Panc1 (cell line): ENCODE data around the gene CD34. TPM values are rescaled to one million over a fixed set of nuclear protein-coding genes. Genes with fewer than 3 reads are reported as not detected.

Experiments used
- ATAC-seq: fragments of 200-7000 bp; cut with Tn5 transposase; 2 replicates; pipeline ENCODE4 v1.9.1; 2020; ENCODE audit warnings: mild to moderate bottlenecking, moderate library complexity
- BruUV-seq: library from RNA; stranded (reverse); fragments of 400-500 nt; replicated peaks from 2 replicates; lab custom pipeline; 2021; lab: Mats Ljungman, UMichigan
- CTCF ChIA-PET: fragments of 300-600 bp; sonication (Branson Sonifier 250); formaldehyde crosslinking; loops from one replicate; lab custom pipeline; 2022; ENCODE audit warnings: antibody characterized with exemption; lab: Charles Lee
- POLR2A ChIA-PET: fragments of 300-600 bp; sonication (Branson Sonifier 250); formaldehyde crosslinking; loops from one replicate; lab custom pipeline; 2022; ENCODE audit warnings: antibody characterized with exemption; lab: Charles Lee
- DNase-seq: peaks from one replicate; pipeline ENCODE4 v3.0.0-alpha.2; 2010; ENCODE audit warnings: low read depth, low spot score
- H3K27ac ChIP-seq: 2 replicates; pipeline ENCODE4 v1.5.1; 2011; ENCODE audit warnings: mild to moderate bottlenecking, low read length, inconsistent platforms
- H3K27me3 ChIP-seq: fragments of 200-500 bp; sonication (Bioruptor generic); 2 replicates; pipeline ENCODE4 v1.6.0; 2014; ENCODE audit warnings: low read length, inconsistent platforms; ENCODE audit not compliant: control insufficient read depth, insufficient read depth
- H3K36me3 ChIP-seq: fragments of 200-500 bp; sonication (Bioruptor generic); 2 replicates; pipeline ENCODE4 v1.5.1; 2014; ENCODE audit warnings: inconsistent platforms, mild to moderate bottlenecking, low read length, moderate library complexity; ENCODE audit not compliant: control insufficient read depth, insufficient read depth
- H3K4me1 ChIP-seq: 2 replicates; pipeline ENCODE4 v1.5.1; 2011; ENCODE audit warnings: inconsistent platforms, mild to moderate bottlenecking, low read length, moderate library complexity; ENCODE audit not compliant: control insufficient read depth, insufficient read depth
- H3K4me3 ChIP-seq, 2 experiments: 2 replicates each; pipeline ENCODE4 v1.5.1; 2011 to 2012; ENCODE audit warnings: low read depth in 2 of 2, low read length in 2 of 2, mild to moderate bottlenecking in 2 of 2, inconsistent platforms in 1 of 2, moderate library complexity in 1 of 2
- H3K9me3 ChIP-seq: fragments of 200-500 bp; sonication (Bioruptor generic); 2 replicates; pipeline ENCODE4 v1.5.1; 2014; ENCODE audit warnings: low read depth, mild to moderate bottlenecking, inconsistent platforms, low read length, moderate library complexity; ENCODE audit not compliant: control insufficient read depth, insufficient read depth
- CTCF ChIP-seq: fragments of 450-650 bp; IDR thresholded peaks from 2 replicates; pipeline ENCODE4 v1.5.1; 2017; ENCODE audit warnings: mild to moderate bottlenecking
- POLR2AphosphoS5 ChIP-seq: IDR thresholded peaks from 2 replicates; pipeline ENCODE4 v1.6.1; 2012; ENCODE audit warnings: mild to moderate bottlenecking, low read depth, low read length, moderate library complexity
- REST ChIP-seq, 2 experiments: IDR thresholded peaks; 2 replicates each; pipeline ENCODE4 v1.6.1; 2011 to 2012; ENCODE audit warnings: low read depth in 2 of 2, control low read depth in 1 of 2, low read length in 1 of 2, mild to moderate bottlenecking in 1 of 2, moderate library complexity in 1 of 2; ENCODE audit not compliant: insufficient read depth in 1 of 2
- SIN3A ChIP-seq: IDR thresholded peaks from 2 replicates; pipeline ENCODE4 v1.6.1; 2012; ENCODE audit warnings: low read depth, mild to moderate bottlenecking, low read length, moderate library complexity, borderline replicate concordance; ENCODE audit not compliant: insufficient read depth
- TCF7L2 ChIP-seq: IDR thresholded peaks from 2 replicates; pipeline ENCODE4 v1.6.1; 2011; ENCODE audit warnings: mild to moderate bottlenecking, low read depth, low read length, inconsistent platforms
- in situ Hi-C: cut with HindIII; loops from 2 replicates; pipeline ENCODE4 v1.10.0; 2016; ENCODE audit warnings: low sequenced_read_pairs, low pct_unique_long_range_greater_than_20kb
- intact Hi-C: fragments of 100-400 bp; cut with micrococcal nuclease; formaldehyde crosslinking; loops from one replicate; pipeline ENCODE4 v1.10.0; 2022; ENCODE audit not compliant: unreplicated experiment
- total RNA-seq: library from RNA; stranded (reverse); gene quantifications from one replicate; pipeline ENCODE4 v1.2.1, GENCODE V29; 2021; ENCODE audit not compliant: unreplicated experiment

The CD34 gene
- total RNA-seq, 1 experiment from 2014 or later, result 0.15 TPM

GRCh38 chr1:207870306-207871031 lies 40.5 kb downstream of the CD34 start:
- intact Hi-C loops, result no loop called here
- no peak for ATAC-seq

GRCh38 chr1:207869859-207870258 lies 41.1 kb downstream of the CD34 start:
- intact Hi-C loops, result loop anchor here (1.0 kb wide), 1 partner anchor 42 kb away; no protein-coding TSS in a partner anchor
- Histone ChIP-seq H3K9me3 (no peaks in the 10 kb centered on the region), H3K4me1 (peaks cover 5% of the 10 kb centered on the region; the same call in 1 of the 2 replicates), H3K36me3 (no peaks in the 10 kb centered on the region), H3K27ac (no peak overlapping the region), H3K27me3 (0 out of 2 replicates have a peak, but pooled peaks cover 2% of the 10 kb centered on the region), H3K4me3 (no peak overlapping the region)
- no peak for ATAC-seq
- POLR2A ChIA-PET, result no interaction called here
- in situ Hi-C loops, result no loop called here
- no TSS peak for BruUV-seq
- CTCF ChIA-PET, result interaction anchor here (1.3 kb wide), 1 partner anchor 47 kb away, joined by 3 read pairs; no protein-coding TSS in a partner anchor
- no peak for DNase-seq
- TF ChIP-seq TCF7L2, result no peak
- no peak for TF ChIP-seq REST (IDR thresholded peaks at IDR 0.05; ENCODE audit: insufficient read depth in 1 of 2, low read depth in 2 of 2, low read length in 1 of 2)
- TF ChIP-seq CTCF, result no peak
- no peak for TF ChIP-seq SIN3A
- TF ChIP-seq POLR2AphosphoS5, result no peak

More at GRCh38 chr1:207870306-207871031, 40.5 kb downstream of the CD34 start:
- H3K27me3 ChIP-seq, result 0 out of 2 replicates have a peak, but pooled peaks cover 2% of the 10 kb centered on the region
- in situ Hi-C loops, result no loop called here
- TF ChIP-seq CTCF (no peak), TCF7L2 (no peak), REST (IDR thresholded peaks at IDR 0.05; ENCODE audit: insufficient read depth in 1 of 2, low read depth in 2 of 2, low read length in 1 of 2) (no peak), POLR2AphosphoS5 (no peak), SIN3A (no peak)
- ChIA-PET CTCF (no interaction called here), POLR2A (no interaction called here)
- peaks cover 5% of the 10 kb centered on the region; the same call in 1 of the 2 replicates for H3K4me1 ChIP-seq
- H3K9me3 ChIP-seq, result no peaks in the 10 kb centered on the region
- no peaks in the 10 kb centered on the region for H3K36me3 ChIP-seq
- H3K27ac ChIP-seq, result no peak overlapping the region
- no TSS peak for BruUV-seq
- no peak for DNase-seq
- H3K4me3 ChIP-seq, result no peak overlapping the region
